ENCODE measurements around the gene NRG2. TPM values are rescaled to one million over a fixed set of nuclear protein-coding genes. Genes with fewer than 3 reads are reported as not detected.

The NRG2 gene
- total RNA-seq, 6 experiments from 2014 or later: 0.07 to 0.77 (median 0.14) TPM; not detected in 1

- Histone ChIP-seq H3K4me1 (no peaks in the 10 kb centered on the region), H3K36me3 (no peaks in the 10 kb centered on the region), H3K27me3 (no peaks in the 10 kb centered on the region), H3K9me3 (no peaks in the 10 kb centered on the region), H3K4me3 (no peak overlapping the region), H3K27ac (no peak overlapping the region)
- DNase-seq: no peak
- WGBS (ENCODE audit: insufficient coverage, low coverage, low lambda C conversion rate, missing lambda C conversion rate): no CpG with 5 or more reads among the region's 2 CpGs
- no peak for ATAC-seq
- no peak for TF ChIP-seq POLR2A (IDR thresholded peaks at IDR 0.05)
- no peak for TF ChIP-seq CTCF (IDR thresholded peaks at IDR 0.05)
- intact Hi-C loops (cut with DNase I): no loop called here
Observed at GRCh38 chr5:139803978-139804377, 239.1 kb downstream of the NRG2 start.

- intact Hi-C loops (cut with DNase I): no loop called here
- H3K27me3 ChIP-seq: peaks cover 0 to 11% of the 10 kb centered on the region in 2 donors
- no peak overlapping the region for H3K4me3 ChIP-seq
- no peak overlapping the region for H3K27ac ChIP-seq
- ATAC-seq (no peak), DNase-seq (no peak)
- H3K36me3 ChIP-seq: no peaks in the 10 kb centered on the region
- TF ChIP-seq POLR2A (IDR thresholded peaks at IDR 0.05) (no peak), CTCF (IDR thresholded peaks at IDR 0.05) (no peak)
- H3K9me3 ChIP-seq: no peaks in the 10 kb centered on the region
- no peaks in the 10 kb centered on the region for H3K4me1 ChIP-seq
Observed at GRCh38 chr5:139799359-139799758, 243.7 kb downstream of the NRG2 start.

GRCh38 chr5:139798883-139799282, 244.2 kb downstream of the NRG2 start:
- H3K27ac ChIP-seq: no peak overlapping the region
- peaks cover 0 to 11% of the 10 kb centered on the region in 2 donors for H3K27me3 ChIP-seq
- intact Hi-C loops (cut with DNase I): no loop called here
- TF ChIP-seq POLR2A (IDR thresholded peaks at IDR 0.05) (no peak), CTCF (IDR thresholded peaks at IDR 0.05) (no peak)
- H3K4me3 ChIP-seq: no peak overlapping the region
- DNase-seq (no peak), ATAC-seq (no peak)
- no peaks in the 10 kb centered on the region for H3K36me3 ChIP-seq
- no peaks in the 10 kb centered on the region for H3K9me3 ChIP-seq
- H3K4me1 ChIP-seq: no peaks in the 10 kb centered on the region
- 58% methylated on average over 2 of the region's 2 CpGs for WGBS (ENCODE audit: insufficient coverage, low coverage, low lambda C conversion rate, missing lambda C conversion rate)

- H3K36me3 ChIP-seq: no peaks in the 10 kb centered on the region
- H3K27ac ChIP-seq: no peak overlapping the region
- DNase-seq (no peak), ATAC-seq (no peak)
- no peaks in the 10 kb centered on the region for H3K9me3 ChIP-seq
- TF ChIP-seq POLR2A (IDR thresholded peaks at IDR 0.05) (no peak), CTCF (IDR thresholded peaks at IDR 0.05) (no peak)
- intact Hi-C loops (cut with DNase I): no loop called here
- no peak overlapping the region for H3K4me3 ChIP-seq
- 29% methylated on average over 3 of the region's 9 CpGs for WGBS (ENCODE audit: insufficient coverage, low coverage, low lambda C conversion rate, missing lambda C conversion rate)
- no peaks in the 10 kb centered on the region for H3K4me1 ChIP-seq
- H3K27me3 ChIP-seq: peaks cover 0 to 11% of the 10 kb centered on the region in 2 donors
Observed at GRCh38 chr5:139797856-139798510, 245.1 kb downstream of the NRG2 start.

- DNase-seq (no peak), ATAC-seq (no peak)
- TF ChIP-seq POLR2A (IDR thresholded peaks at IDR 0.05) (no peak), CTCF (IDR thresholded peaks at IDR 0.05) (no peak)
- H3K4me3 ChIP-seq: no peak overlapping the region
- intact Hi-C loops (cut with DNase I): no loop called here
- H3K27ac ChIP-seq: no peak overlapping the region
- H3K9me3 ChIP-seq: no peaks in the 10 kb centered on the region
- no peaks in the 10 kb centered on the region for H3K36me3 ChIP-seq
- H3K4me1 ChIP-seq: no peaks in the 10 kb centered on the region
- H3K27me3 ChIP-seq: peaks cover 0 to 11% of the 10 kb centered on the region in 2 donors
- WGBS (ENCODE audit: insufficient coverage, low coverage, low lambda C conversion rate, missing lambda C conversion rate): no CpG with 5 or more reads among the region's 3 CpGs
Observed at GRCh38 chr5:139797335-139797734, 245.8 kb downstream of the NRG2 start.
